ENCODE measurements around the gene ZNF700.
A peak's percentile ranks its signal among the peaks of the same experiment; 100 is the strongest.
"Not testable (repeated sequence)": the region's sequence is repeated elsewhere in the genome, so short reads cannot be mapped to it uniquely, and the experiment has no call there.

The ZNF700 gene

GRCh38 chr19:11902228-11902627, 22.7 kb upstream of the ZNF700 start:
- Histone ChIP-seq H3K27me3 (ENCODE audit: low read depth, low read length) (no peaks in the 10 kb centered on the region), H3K27ac (ENCODE audit: low read length) (no peak overlapping the region), H3K4me3 (ENCODE audit: low read depth in 1 of 2, low read length in 2 of 2) (peak overlapping the region in 1 of 2 donors; percentile 9), H3K4me1 (ENCODE audit: control insufficient read depth in 1 of 2, insufficient read depth in 2 of 2, low read length in 2 of 2) (no peaks in the 10 kb centered on the region), H3K36me3 (ENCODE audit: control insufficient read depth in 1 of 2, insufficient read depth in 2 of 2, low read length in 2 of 2) (peaks cover 12 to 38% of the 10 kb centered on the region in 2 donors), H3K9me3 (ENCODE audit: control insufficient read depth in 1 of 2, low read length in 2 of 2) (peaks cover 21 to 46% of the 10 kb centered on the region in 2 donors)

DNA sequence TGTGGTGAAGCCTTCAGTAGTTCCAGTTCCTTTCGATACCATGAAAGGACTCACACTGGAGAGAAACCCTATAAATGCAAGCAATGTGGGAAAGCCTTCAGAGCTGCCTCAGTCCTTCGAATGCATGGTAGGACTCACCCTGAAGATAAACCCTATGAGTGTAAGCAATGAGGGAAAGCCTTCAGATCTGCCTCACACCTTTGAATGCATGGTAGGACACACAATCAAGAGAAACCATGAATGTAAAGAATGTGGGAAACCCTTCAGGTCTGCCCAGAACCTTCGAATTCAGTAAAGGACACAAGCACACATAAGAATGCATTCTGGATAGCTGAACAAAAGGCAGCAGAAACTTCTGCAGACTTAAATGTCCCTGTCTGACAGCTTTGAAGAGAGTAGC, 19.0 kb upstream of the ZNF700 start:
- H3K36me3 ChIP-seq (ENCODE audit: control insufficient read depth in 1 of 2, insufficient read depth in 2 of 2, low read length in 2 of 2), result peaks cover 12 to 32% of the 10 kb centered on the region in 2 donors
- H3K27me3 ChIP-seq (ENCODE audit: low read depth, low read length), result no peaks in the 10 kb centered on the region
- no peak overlapping the region for H3K27ac ChIP-seq (ENCODE audit: low read length)
- peak overlapping the region; percentile 22 to 56 for H3K4me3 ChIP-seq (ENCODE audit: low read depth in 1 of 2, low read length in 2 of 2)
- H3K4me1 ChIP-seq (ENCODE audit: control insufficient read depth in 1 of 2, insufficient read depth in 2 of 2, low read length in 2 of 2), result no peaks in the 10 kb centered on the region
- peaks cover 21 to 38% of the 10 kb centered on the region in 2 donors for H3K9me3 ChIP-seq (ENCODE audit: control insufficient read depth in 1 of 2, low read length in 2 of 2)

GRCh38 chr19:11911937-11912336, 13.0 kb upstream of the ZNF700 start:
- H3K9me3 ChIP-seq (ENCODE audit: control insufficient read depth in 1 of 2, low read length in 2 of 2), result peaks cover 4 to 31% of the 10 kb centered on the region in 2 donors
- not testable (repeated sequence) for H3K27me3 ChIP-seq (ENCODE audit: low read depth, low read length); H3K36me3 ChIP-seq (ENCODE audit: control insufficient read depth in 1 of 2, insufficient read depth in 2 of 2, low read length in 2 of 2); H3K4me1 ChIP-seq (ENCODE audit: control insufficient read depth in 1 of 2, insufficient read depth in 2 of 2, low read length in 2 of 2); H3K27ac ChIP-seq (ENCODE audit: low read length)
- H3K4me3 ChIP-seq (ENCODE audit: low read depth in 1 of 2, low read length in 2 of 2), result peak overlapping the region in 1 of 2 donors; percentile 2

DNA sequence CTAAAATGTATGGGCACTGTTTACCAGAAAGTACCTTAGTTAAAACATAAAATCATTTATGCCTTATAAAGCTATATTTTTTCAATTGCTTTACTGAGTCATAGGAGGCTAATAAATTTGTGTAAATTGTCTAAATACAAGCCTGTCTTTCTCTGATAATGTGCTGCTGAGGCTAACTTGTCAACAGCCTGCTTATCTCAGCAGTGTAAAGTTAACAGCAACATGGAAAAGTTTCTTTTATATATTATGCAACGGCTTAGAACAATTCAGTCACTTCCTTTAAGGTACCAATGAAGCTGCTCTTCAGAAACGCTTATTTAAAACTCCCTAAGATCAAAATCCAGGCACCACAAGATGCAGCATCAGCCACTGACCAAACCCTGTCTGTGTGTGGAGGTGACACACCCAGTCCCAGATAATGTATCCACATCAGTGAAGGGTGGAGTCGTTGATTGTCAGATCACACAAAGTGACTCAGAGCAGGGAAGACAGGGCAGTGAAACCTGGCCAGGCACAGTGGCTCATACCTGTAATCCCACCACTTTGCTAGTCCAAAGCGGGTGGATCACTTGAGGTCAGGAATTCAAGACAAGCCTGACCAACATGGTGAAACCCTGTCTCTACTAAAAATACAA, 10.4 kb upstream of the ZNF700 start:
- H3K9me3 ChIP-seq (ENCODE audit: control insufficient read depth in 1 of 2, low read length in 2 of 2), result peaks cover 4 to 31% of the 10 kb centered on the region in 2 donors
- H3K36me3 ChIP-seq (ENCODE audit: control insufficient read depth in 1 of 2, insufficient read depth in 2 of 2, low read length in 2 of 2); H3K4me1 ChIP-seq (ENCODE audit: control insufficient read depth in 1 of 2, insufficient read depth in 2 of 2, low read length in 2 of 2); H3K4me3 ChIP-seq (ENCODE audit: low read depth in 1 of 2, low read length in 2 of 2); H3K27me3 ChIP-seq (ENCODE audit: low read depth, low read length); H3K27ac ChIP-seq (ENCODE audit: low read length): not testable (repeated sequence)

GRCh38 chr19:11921852-11922495, 2.9 kb upstream of the ZNF700 start:
- Histone ChIP-seq H3K36me3 (ENCODE audit: control insufficient read depth in 1 of 2, insufficient read depth in 2 of 2, low read length in 2 of 2) (no peaks in the 10 kb centered on the region), H3K27ac (ENCODE audit: low read length) (no peak overlapping the region), H3K4me3 (ENCODE audit: low read depth in 1 of 2, low read length in 2 of 2) (no peak overlapping the region), H3K27me3 (ENCODE audit: low read depth, low read length) (no peaks in the 10 kb centered on the region), H3K4me1 (ENCODE audit: control insufficient read depth in 1 of 2, insufficient read depth in 2 of 2, low read length in 2 of 2) (peaks cover 0 to 16% of the 10 kb centered on the region in 2 donors), H3K9me3 (ENCODE audit: control insufficient read depth in 1 of 2, low read length in 2 of 2) (no peaks in the 10 kb centered on the region)

DNA sequence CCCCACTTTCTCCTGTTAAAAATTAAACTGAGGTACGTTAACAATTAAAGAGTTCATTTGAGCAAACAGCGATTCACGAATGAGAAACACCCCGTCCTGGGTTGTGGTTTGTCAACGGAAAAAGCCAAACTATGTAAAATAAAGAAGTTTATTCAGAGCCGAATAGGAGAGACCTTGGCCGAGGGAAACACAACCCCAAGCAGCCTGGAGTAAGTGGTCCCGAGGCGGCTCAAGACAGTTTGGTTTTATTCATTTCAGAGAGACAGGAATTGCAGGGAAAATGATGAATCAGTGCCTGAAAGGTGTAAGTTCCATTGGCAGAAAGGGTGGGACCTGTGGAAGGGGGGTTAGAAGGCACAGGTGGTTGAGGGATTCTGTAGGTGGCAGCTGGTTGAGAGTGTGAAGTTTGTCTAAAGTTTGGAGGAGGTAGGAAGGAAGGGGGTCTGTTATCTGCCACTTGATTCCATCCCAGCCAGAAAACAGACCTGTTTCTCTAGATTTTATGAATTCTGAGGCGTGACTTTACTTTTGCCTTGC, 812 bp downstream of the ZNF700 start:
- H3K36me3 ChIP-seq (ENCODE audit: control insufficient read depth in 1 of 2, insufficient read depth in 2 of 2, low read length in 2 of 2); H3K27me3 ChIP-seq (ENCODE audit: low read depth, low read length); H3K9me3 ChIP-seq (ENCODE audit: control insufficient read depth in 1 of 2, low read length in 2 of 2): not testable (repeated sequence)
- peaks cover 0 to 18% of the 10 kb centered on the region in 2 donors for H3K4me1 ChIP-seq (ENCODE audit: control insufficient read depth in 1 of 2, insufficient read depth in 2 of 2, low read length in 2 of 2)
- peak overlapping the region; percentile 72 to 79 for H3K4me3 ChIP-seq (ENCODE audit: low read depth in 1 of 2, low read length in 2 of 2)
- peak overlapping the region; percentile 91 for H3K27ac ChIP-seq (ENCODE audit: low read length)

DNA sequence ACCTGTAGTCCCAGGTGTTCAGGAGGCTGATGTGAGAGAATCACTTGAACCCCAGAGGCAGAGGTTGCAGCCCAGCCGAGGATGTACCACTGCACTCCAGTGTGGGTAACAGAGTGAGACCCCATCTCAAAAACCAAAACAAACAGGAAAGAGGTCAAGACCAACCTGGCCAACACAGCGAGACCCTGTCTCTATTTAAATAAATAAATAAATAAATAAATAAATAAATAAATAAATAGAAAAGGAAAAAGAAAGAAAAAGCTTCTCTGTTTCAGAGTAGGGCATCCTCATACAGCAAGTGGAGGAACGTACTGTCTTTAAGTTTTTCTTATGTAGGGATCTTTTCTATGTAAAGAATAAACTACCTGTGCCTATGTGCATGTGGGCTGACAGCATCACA, 2.3 kb downstream of the ZNF700 start:
- Histone ChIP-seq H3K36me3 (ENCODE audit: control insufficient read depth in 1 of 2, insufficient read depth in 2 of 2, low read length in 2 of 2) (peaks cover 0 to 3% of the 10 kb centered on the region in 2 donors), H3K9me3 (ENCODE audit: control insufficient read depth in 1 of 2, low read length in 2 of 2) (no peaks in the 10 kb centered on the region), H3K4me3 (ENCODE audit: low read depth in 1 of 2, low read length in 2 of 2) (no peak overlapping the region), H3K27ac (ENCODE audit: low read length) (no peak overlapping the region), H3K4me1 (ENCODE audit: control insufficient read depth in 1 of 2, insufficient read depth in 2 of 2, low read length in 2 of 2) (peaks cover 0 to 18% of the 10 kb centered on the region in 2 donors), H3K27me3 (ENCODE audit: low read depth, low read length) (no peaks in the 10 kb centered on the region)

GRCh38 chr19:11931051-11931450, 6.1 kb downstream of the ZNF700 start:
- H3K27ac ChIP-seq (ENCODE audit: low read length), result no peak overlapping the region

DNA sequence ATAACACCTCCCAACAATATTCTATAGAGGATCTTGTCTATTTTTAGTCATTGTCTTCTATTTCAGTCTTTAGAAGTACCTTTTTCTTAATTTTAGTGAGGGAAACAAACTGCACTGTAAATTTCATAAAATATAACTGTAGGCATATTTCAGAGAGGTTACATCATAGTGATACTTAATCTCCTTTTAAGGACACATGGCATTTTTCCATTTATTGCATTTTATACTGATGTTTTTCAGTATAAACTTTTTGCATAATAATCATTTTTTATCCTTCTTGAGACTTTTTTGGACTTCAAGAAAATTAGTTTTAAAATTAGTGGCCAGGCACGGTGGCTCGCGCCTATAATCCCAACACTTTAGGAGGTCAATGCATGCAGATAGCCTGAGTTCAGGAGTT, 6.6 kb downstream of the ZNF700 start:
- peaks cover 3 to 7% of the 10 kb centered on the region in 2 donors for H3K36me3 ChIP-seq (ENCODE audit: control insufficient read depth in 1 of 2, insufficient read depth in 2 of 2, low read length in 2 of 2)
- H3K27ac ChIP-seq (ENCODE audit: low read length), result no peak overlapping the region
- H3K27me3 ChIP-seq (ENCODE audit: low read depth, low read length), result no peaks in the 10 kb centered on the region
- H3K4me1 ChIP-seq (ENCODE audit: control insufficient read depth in 1 of 2, insufficient read depth in 2 of 2, low read length in 2 of 2), result peaks cover 0 to 2% of the 10 kb centered on the region in 2 donors
- H3K4me3 ChIP-seq (ENCODE audit: low read depth in 1 of 2, low read length in 2 of 2), result no peak overlapping the region
- H3K9me3 ChIP-seq (ENCODE audit: control insufficient read depth in 1 of 2, low read length in 2 of 2), result peaks cover 0 to 4% of the 10 kb centered on the region in 2 donors

More at GRCh38 chr19:11931051-11931450, 6.1 kb downstream of the ZNF700 start:
- no peaks in the 10 kb centered on the region for H3K27me3 ChIP-seq (ENCODE audit: low read depth, low read length)
- H3K36me3 ChIP-seq (ENCODE audit: control insufficient read depth in 1 of 2, insufficient read depth in 2 of 2, low read length in 2 of 2), result peaks cover 3 to 7% of the 10 kb centered on the region in 2 donors
- H3K9me3 ChIP-seq (ENCODE audit: control insufficient read depth in 1 of 2, low read length in 2 of 2), result peaks cover 0 to 4% of the 10 kb centered on the region in 2 donors
- peaks cover 0 to 7% of the 10 kb centered on the region in 2 donors for H3K4me1 ChIP-seq (ENCODE audit: control insufficient read depth in 1 of 2, insufficient read depth in 2 of 2, low read length in 2 of 2)
- no peak overlapping the region for H3K4me3 ChIP-seq (ENCODE audit: low read depth in 1 of 2, low read length in 2 of 2)

DNA sequence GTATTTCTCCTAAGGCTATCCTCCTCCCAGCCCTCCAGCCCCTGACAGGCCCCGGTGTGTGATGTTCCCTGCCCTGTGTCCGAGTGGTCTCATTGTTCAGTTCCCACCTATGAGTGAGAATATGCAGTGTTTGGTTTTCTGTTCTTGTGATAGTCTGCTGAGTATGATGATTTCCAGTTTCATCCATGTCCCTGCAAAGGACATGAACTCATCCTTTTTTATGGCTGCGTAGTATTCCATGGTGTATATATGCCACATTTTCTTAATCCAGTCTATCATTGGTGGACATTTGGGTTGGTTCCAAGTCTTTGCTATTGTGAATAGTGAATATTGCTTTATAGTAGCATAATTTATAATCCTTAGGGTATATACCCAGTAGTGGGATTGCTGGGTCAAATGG, 10.9 kb downstream of the ZNF700 start:
- H3K27me3 ChIP-seq (ENCODE audit: low read depth, low read length); H3K4me3 ChIP-seq (ENCODE audit: low read depth in 1 of 2, low read length in 2 of 2); H3K27ac ChIP-seq (ENCODE audit: low read length); H3K4me1 ChIP-seq (ENCODE audit: control insufficient read depth in 1 of 2, insufficient read depth in 2 of 2, low read length in 2 of 2); H3K9me3 ChIP-seq (ENCODE audit: control insufficient read depth in 1 of 2, low read length in 2 of 2): not testable (repeated sequence)
- H3K36me3 ChIP-seq (ENCODE audit: control insufficient read depth in 1 of 2, insufficient read depth in 2 of 2, low read length in 2 of 2), result peaks cover 0 to 11% of the 10 kb centered on the region in 2 donors

DNA sequence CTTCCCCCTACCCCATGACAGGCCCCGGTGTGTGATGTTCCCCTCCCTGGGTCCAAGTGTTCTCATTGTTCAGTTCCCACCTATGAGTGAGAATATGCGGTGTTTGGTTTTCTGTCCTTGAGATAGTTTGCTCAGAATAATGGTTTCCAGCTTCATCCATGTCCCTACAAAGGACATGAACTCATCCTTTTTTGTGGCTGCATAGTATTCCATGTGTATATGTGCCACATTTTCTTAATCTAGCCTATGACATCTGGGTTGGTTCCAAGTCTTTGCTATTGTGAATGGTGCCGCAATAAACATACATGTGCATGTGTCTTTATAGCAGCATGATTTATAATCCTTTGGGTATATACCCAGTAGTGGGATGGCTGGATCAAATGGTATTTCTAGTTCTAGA, 13.5 kb downstream of the ZNF700 start:
- Histone ChIP-seq H3K9me3 (ENCODE audit: control insufficient read depth in 1 of 2, low read length in 2 of 2) (peaks cover 15 to 20% of the 10 kb centered on the region in 2 donors), H3K36me3 (ENCODE audit: control insufficient read depth in 1 of 2, insufficient read depth in 2 of 2, low read length in 2 of 2) (peaks cover 8 to 27% of the 10 kb centered on the region in 2 donors)
- not testable (repeated sequence) for H3K27ac ChIP-seq (ENCODE audit: low read length); H3K4me1 ChIP-seq (ENCODE audit: control insufficient read depth in 1 of 2, insufficient read depth in 2 of 2, low read length in 2 of 2); H3K27me3 ChIP-seq (ENCODE audit: low read depth, low read length); H3K4me3 ChIP-seq (ENCODE audit: low read depth in 1 of 2, low read length in 2 of 2)
